Progenitor cell of endocrine pancreas (in vitro differentiated cells): ENCODE data around the gene RETREG1. TPM values are rescaled to one million over a fixed set of nuclear protein-coding genes. Genes with fewer than 3 reads are reported as not detected.

Experiments
- DNase-seq: peaks from one replicate; pipeline ENCODE4 v3.0.0; 2021; ENCODE audit warnings: low spot score; ENCODE audit not compliant: unreplicated experiment
- H3K27ac Mint-ChIP-seq: 2 replicates; pipeline ENCODE4 v1.8.0; 2021; ENCODE audit warnings: mild to moderate bottlenecking, moderate library complexity, mixed read lengths
- H3K27me3 Mint-ChIP-seq: 2 replicates; pipeline ENCODE4 v1.8.0; 2021; ENCODE audit warnings: mixed read lengths
- H3K36me3 Mint-ChIP-seq: 2 replicates; pipeline ENCODE4 v1.8.0; 2022; ENCODE audit warnings: mixed read lengths; ENCODE audit not compliant: insufficient read depth
- H3K4me1 Mint-ChIP-seq: 2 replicates; pipeline ENCODE4 v1.8.0; 2021; ENCODE audit warnings: low read depth, mixed read lengths
- H3K4me3 Mint-ChIP-seq: 2 replicates; pipeline ENCODE4 v1.8.0; 2021; ENCODE audit warnings: low read depth, mild to moderate bottlenecking, moderate library complexity, mixed read lengths
- H3K9me3 Mint-ChIP-seq: 2 replicates; pipeline ENCODE4 v1.8.0; 2021; ENCODE audit warnings: low read depth, mixed read lengths
- CTCF ChIP-seq: fragments of 200-600 bp; sonication (generic); IDR thresholded peaks from one replicate; pipeline ENCODE4 v1.5.0; 2021; ENCODE audit warnings: antibody characterized with exemption, mild to moderate bottlenecking; ENCODE audit not compliant: unreplicated experiment
- total RNA-seq: library from RNA; stranded (reverse); gene quantifications from 2 replicates; pipeline ENCODE4 v1.2.1, GENCODE V29; 2021

Gene RETREG1
- total RNA-seq, 1 donor from 2014 or later: 8.0 TPM

GRCh38 chr5:16561660-16562059, 55.1 kb downstream of the RETREG1 start:
- TF ChIP-seq CTCF: no peak
- Mint-ChIP-seq H3K36me3 (no peaks in the 10 kb centered on the region), H3K4me1 (no peaks in the 10 kb centered on the region), H3K9me3 (no peaks in the 10 kb centered on the region), H3K27me3 (no peaks in the 10 kb centered on the region), H3K27ac (no peak overlapping the region), H3K4me3 (no peak overlapping the region)
- DNase-seq: no peak

GRCh38 chr5:16559702-16560101, 57.1 kb downstream of the RETREG1 start:
- Mint-ChIP-seq H3K27ac (no peak overlapping the region), H3K36me3 (no peaks in the 10 kb centered on the region), H3K9me3 (no peaks in the 10 kb centered on the region), H3K4me3 (no peak overlapping the region), H3K4me1 (no peaks in the 10 kb centered on the region), H3K27me3 (no peaks in the 10 kb centered on the region)
- DNase-seq: no peak
- TF ChIP-seq CTCF: no peak

GRCh38 chr5:16558984-16559629, 57.7 kb downstream of the RETREG1 start:
- H3K4me3 Mint-ChIP-seq: no peak overlapping the region
- H3K27me3 Mint-ChIP-seq: no peaks in the 10 kb centered on the region
- no peaks in the 10 kb centered on the region for H3K9me3 Mint-ChIP-seq
- no peak for DNase-seq
- TF ChIP-seq CTCF: no peak
- no peaks in the 10 kb centered on the region for H3K36me3 Mint-ChIP-seq
- H3K4me1 Mint-ChIP-seq: no peaks in the 10 kb centered on the region
- no peak overlapping the region for H3K27ac Mint-ChIP-seq

- Mint-ChIP-seq H3K9me3 (no peaks in the 10 kb centered on the region), H3K27ac (no peak overlapping the region), H3K27me3 (peaks cover 2% of the 10 kb centered on the region), H3K36me3 (no peaks in the 10 kb centered on the region), H3K4me1 (peaks cover 2% of the 10 kb centered on the region), H3K4me3 (no peak overlapping the region)
- DNase-seq: no peak
- no peak for TF ChIP-seq CTCF
Measured at GRCh38 chr5:16557477-16557876, 59.3 kb downstream of the RETREG1 start.

- Mint-ChIP-seq H3K36me3 (no peaks in the 10 kb centered on the region), H3K4me1 (peaks cover 2% of the 10 kb centered on the region), H3K4me3 (no peak overlapping the region), H3K27ac (no peak overlapping the region), H3K9me3 (no peaks in the 10 kb centered on the region), H3K27me3 (peaks cover 11% of the 10 kb centered on the region)
- TF ChIP-seq CTCF: no peak
- DNase-seq: no peak
Measured at GRCh38 chr5:16554110-16554509, 62.7 kb downstream of the RETREG1 start.
